ENCODE measurements around the gene CTU1. TPM values are rescaled to one million over a fixed set of nuclear protein-coding genes. Genes with fewer than 3 reads are reported as not detected.

Gene CTU1
- total RNA-seq, 2 experiments from 2014 or later: 10.6 to 11.1 TPM

GRCh38 chr19:51086153-51086850, 21.9 kb downstream of the CTU1 start:
- CTCF ChIA-PET: no interaction called here
- no peak overlapping the region for H3K4me3 Mint-ChIP-seq
- H3K36me3 Mint-ChIP-seq (ENCODE audit: low read depth): no peaks in the 10 kb centered on the region
- ATAC-seq: no peak
- intact Hi-C loops (cut with micrococcal nuclease): no loop called here
- H3K27ac Mint-ChIP-seq: no peak overlapping the region
- H3K27me3 Mint-ChIP-seq: peaks cover 5% of the 10 kb centered on the region
- TF ChIP-seq CTCF (IDR thresholded peaks at IDR 0.05): no peak
- H3K4me1 Mint-ChIP-seq (ENCODE audit: low read depth): no peaks in the 10 kb centered on the region
- no peak for DNase-seq
- no peaks in the 10 kb centered on the region for H3K9me3 Mint-ChIP-seq
- POLR2A ChIA-PET: no interaction called here

GRCh38 chr19:51084505-51084904, 23.7 kb downstream of the CTU1 start:
- DNase-seq (no peak), ATAC-seq (no peak)
- ChIA-PET CTCF (no interaction called here), POLR2A (no interaction called here)
- intact Hi-C loops (cut with micrococcal nuclease): no loop called here
- Mint-ChIP-seq H3K27ac (no peak overlapping the region), H3K4me3 (no peak overlapping the region), H3K4me1 (ENCODE audit: low read depth) (no peaks in the 10 kb centered on the region), H3K9me3 (no peaks in the 10 kb centered on the region), H3K27me3 (peaks cover 5% of the 10 kb centered on the region), H3K36me3 (ENCODE audit: low read depth) (no peaks in the 10 kb centered on the region)
- TF ChIP-seq CTCF (IDR thresholded peaks at IDR 0.05): no peak

- H3K9me3 Mint-ChIP-seq: no peaks in the 10 kb centered on the region
- no peaks in the 10 kb centered on the region for H3K4me1 Mint-ChIP-seq (ENCODE audit: low read depth)
- POLR2A ChIA-PET: no interaction called here
- no peaks in the 10 kb centered on the region for H3K36me3 Mint-ChIP-seq (ENCODE audit: low read depth)
- intact Hi-C loops (cut with micrococcal nuclease): no loop called here
- no peak overlapping the region for H3K27ac Mint-ChIP-seq
- H3K4me3 Mint-ChIP-seq: no peak overlapping the region
- DNase-seq (no peak), ATAC-seq (no peak)
- no peak for TF ChIP-seq CTCF (IDR thresholded peaks at IDR 0.05)
- CTCF ChIA-PET: no interaction called here
- H3K27me3 Mint-ChIP-seq: peaks cover 5% of the 10 kb centered on the region
These were observed 24.4 kb downstream of the CTU1 start for GRCh38 chr19:51083783-51084182.

GRCh38 chr19:51083181-51083580, 25.0 kb downstream of the CTU1 start:
- H3K4me1 Mint-ChIP-seq (ENCODE audit: low read depth): no peaks in the 10 kb centered on the region
- ATAC-seq (no peak), DNase-seq (no peak)
- intact Hi-C loops (cut with micrococcal nuclease): no loop called here
- H3K9me3 Mint-ChIP-seq: no peaks in the 10 kb centered on the region
- no peaks in the 10 kb centered on the region for H3K36me3 Mint-ChIP-seq (ENCODE audit: low read depth)
- no peak overlapping the region for H3K27ac Mint-ChIP-seq
- H3K4me3 Mint-ChIP-seq: no peak overlapping the region
- TF ChIP-seq CTCF (IDR thresholded peaks at IDR 0.05): no peak
- peaks cover 5% of the 10 kb centered on the region for H3K27me3 Mint-ChIP-seq
- CTCF ChIA-PET: no interaction called here
- POLR2A ChIA-PET: no interaction called here

- intact Hi-C loops (cut with micrococcal nuclease): no loop called here
- Mint-ChIP-seq H3K27me3 (peaks cover 5% of the 10 kb centered on the region), H3K36me3 (ENCODE audit: low read depth) (no peaks in the 10 kb centered on the region), H3K4me3 (no peak within 1 kb of the TSS), H3K4me1 (ENCODE audit: low read depth) (no peaks in the 10 kb centered on the region), H3K27ac (no peak within 1 kb of the TSS), H3K9me3 (no peaks in the 10 kb centered on the region)
- DNase-seq: no peak
- no peak for ATAC-seq
- ChIA-PET POLR2A (no interaction called here), CTCF (no interaction called here)
- TF ChIP-seq CTCF (IDR thresholded peaks at IDR 0.05): no peak
These were observed 25.6 kb downstream of the CTU1 start, which contains the start of gene KLK14 for GRCh38 chr19:51082611-51083010. KLK14 (minus strand) TSS chr19:51082887; CDS start chr19:51082614, 273 bp downstream.
